ENCODE results near the gene CHEK2.
"Not testable (repeated sequence)": the region's sequence is repeated elsewhere in the genome, so short reads cannot be mapped to it uniquely, and the experiment has no call there.

Gene CHEK2

GRCh38 chr22:28689796-28690195 is 51.8 kb downstream of the CHEK2 start:
- not testable (repeated sequence) for DNase-seq (ENCODE audit: low read depth in 3 of 3)

- not testable (repeated sequence) for DNase-seq (ENCODE audit: low read depth in 3 of 3)
Measured at GRCh38 chr22:28682966-28683365, 58.7 kb downstream of the CHEK2 start.

GRCh38 chr22:28680813-28681490 is 60.7 kb downstream of the CHEK2 start:
- not testable (repeated sequence) for DNase-seq (ENCODE audit: low read depth in 3 of 3)

- DNase-seq (ENCODE audit: low read depth in 3 of 3) = peak in 1 of 3 donors; percentile 9
Measured at GRCh38 chr22:28679611-28680287, 61.9 kb downstream of the CHEK2 start, which contains the start of gene TTC28. TSS of gene TTC28 (minus strand) at chr22:28679840. CDS start at chr22:28679723, 117 bp downstream.

GRCh38 chr22:28678778-28679610 is 62.6 kb downstream of the CHEK2 start:
- DNase-seq (ENCODE audit: low read depth in 3 of 3) = not testable (repeated sequence)

- not testable (repeated sequence) for DNase-seq (ENCODE audit: low read depth in 3 of 3)
Measured at GRCh38 chr22:28678170-28678569, 63.5 kb downstream of the CHEK2 start.

GRCh38 chr22:28674121-28674563 is 67.5 kb downstream of the CHEK2 start:
- no peak for DNase-seq (ENCODE audit: low read depth in 3 of 3)

GRCh38 chr22:28670756-28671155 is 70.9 kb downstream of the CHEK2 start:
- DNase-seq (ENCODE audit: low read depth in 3 of 3) = no peak

- DNase-seq (ENCODE audit: low read depth in 3 of 3) = no peak
Measured at GRCh38 chr22:28670161-28670560, 71.5 kb downstream of the CHEK2 start.

- no peak for DNase-seq (ENCODE audit: low read depth in 3 of 3)
Measured at GRCh38 chr22:28669387-28669786, 72.2 kb downstream of the CHEK2 start.

- not testable (repeated sequence) for DNase-seq (ENCODE audit: low read depth in 3 of 3)
Measured at GRCh38 chr22:28663569-28663942, 78.1 kb downstream of the CHEK2 start.

- no peak for DNase-seq (ENCODE audit: low read depth in 3 of 3)
Measured at GRCh38 chr22:28658448-28658847, 83.2 kb downstream of the CHEK2 start.

- no peak for DNase-seq (ENCODE audit: low read depth in 3 of 3)
Measured at GRCh38 chr22:28656181-28656580, 85.4 kb downstream of the CHEK2 start.

GRCh38 chr22:28650463-28650862 is 91.2 kb downstream of the CHEK2 start:
- no peak for DNase-seq (ENCODE audit: low read depth in 3 of 3)

- no peak for DNase-seq (ENCODE audit: low read depth in 3 of 3)
Measured at GRCh38 chr22:28648792-28649191, 92.8 kb downstream of the CHEK2 start.

GRCh38 chr22:28647216-28647615 is 94.4 kb downstream of the CHEK2 start:
- no peak for DNase-seq (ENCODE audit: low read depth in 3 of 3)

- no peak for DNase-seq (ENCODE audit: low read depth in 3 of 3)
Measured at GRCh38 chr22:28639321-28639720, 102.3 kb downstream of the CHEK2 start.

Data from stimulated activated CD4-positive, alpha-beta T cell treated with anti-CD3 and anti-CD28 coated beads, TNF-alpha, amount 100 ng/mL, for 48 hours (primary cell).